Measurements from ENCODE around the gene NEK6. TPM values are rescaled to one million over a fixed set of nuclear protein-coding genes. Genes with fewer than 3 reads are reported as not detected.
A peak's percentile ranks its signal among the peaks of the same experiment; 100 is the strongest.

Gene NEK6
- total and polyA plus RNA-seq, 9 of the 15 experiments (the other 6 are each of a cell fraction or from before 2014, with no cell fraction given), result 3.1 to 19.0 (median 8.4) TPM

- ATAC-seq (no peak), DNase-seq (ENCODE audit: extremely low read depth in 1 of 4, low spot score in 3 of 4) (no peak), FAIRE-seq (no peak)
- no peaks in the 10 kb centered on the region for H3K27me3 ChIP-seq (ENCODE audit: control insufficient read depth in 2 of 2, insufficient read depth in 2 of 2, low read length in 2 of 2)
- intact Hi-C loops (cut with micrococcal nuclease), result no loop called here
- no peak overlapping the region for H2AFZ ChIP-seq (ENCODE audit: low read depth, low read length)
- no peak overlapping the region for H3K4me3 ChIP-seq
- H3K79me2 ChIP-seq (ENCODE audit: control insufficient read depth, insufficient read depth, low read length), result peaks cover 9% of the 10 kb centered on the region; the same call in 1 of the 3 replicates
- H3K9ac ChIP-seq (ENCODE audit: insufficient read depth in 1 of 2, low read depth in 2 of 2, low read length in 2 of 2), result peak overlapping the region in 1 of 2 experiments; percentile 73; a peak in 2 of 4 replicates
- peaks cover 29% of the 10 kb centered on the region for H4K20me1 ChIP-seq (replicated peaks; ENCODE audit: control insufficient read depth, insufficient read depth, low read length)
- POLR2A ChIA-PET, result no interaction called here
- no peaks in the 10 kb centered on the region for H3K9me1 ChIP-seq (ENCODE audit: control insufficient read depth, insufficient read depth, low read length)
- no peak overlapping the region; the same call in 1 of the 2 replicates for H3K4me2 ChIP-seq (ENCODE audit: insufficient read depth, low read length)
- TF ChIP-seq ZBTB33 (CRISPR knock-in tag; IDR thresholded peaks at IDR 0.05) (0 out of 2 replicates have a peak, but pooled peaks have one; percentile 21), BHLHE40 (IDR thresholded peaks at IDR 0.05; ENCODE audit: low read length) (peak; percentile 53), CEBPZ (IDR thresholded peaks at IDR 0.05; ENCODE audit: borderline replicate concordance, low read depth, low read length) (no peak), EWSR1 (IDR thresholded peaks at IDR 0.05; ENCODE audit: borderline replicate concordance, low read depth, partially characterized antibody) (no peak)
- 72% methylated on average over 14 of the region's 15 CpGs for WGBS (ENCODE audit: insufficient coverage, low coverage, missing lambda C conversion rate)
- H3K9me3 ChIP-seq (replicated peaks; ENCODE audit: control insufficient read depth, insufficient read depth, low read depth, low read length), result no peaks in the 10 kb centered on the region
- CTCF ChIA-PET (ENCODE audit: low intra/inter-chr PET ratio), result no interaction called here
- H3K27ac ChIP-seq (ENCODE audit: extremely low read depth, low read depth, low read length), result no peak overlapping the region
- in situ Hi-C loops (cut with MboI), result no loop called here
- no peaks in the 10 kb centered on the region for H3K36me3 ChIP-seq (ENCODE audit: control insufficient read depth, insufficient read depth, low read length)
- BruUV-seq (replicated peaks), result no TSS peak
- H3K4me1 ChIP-seq (replicated peaks in 1 of 2; ENCODE audit: control insufficient read depth in 2 of 2, insufficient read depth in 2 of 2, low read length in 2 of 2), result peaks cover 42 to 57% of the 10 kb centered on the region in 2 experiments
Measured at GRCh38 chr9:124281931-124282371, 24.2 kb downstream of the NEK6 start.

All from K562 (cell line).